Measurements from ENCODE around the gene TMEM117.
"Not testable (repeated sequence)": the region's sequence is repeated elsewhere in the genome, so short reads cannot be mapped to it uniquely, and the experiment has no call there.

TMEM117 gene

GRCh38 chr12:44193281-44193680 lies 357.4 kb downstream of the TMEM117 start:
- Histone ChIP-seq H3K4me2 (ENCODE audit: low read length) (peak overlapping the region; percentile 67), H3K27me3 (ENCODE audit: low read depth, low read length) (peaks cover 7% of the 10 kb centered on the region; the same call in 1 of the 2 replicates), H3K9ac (ENCODE audit: low read length) (no peak overlapping the region), H3K27ac (ENCODE audit: low read length) (peak overlapping the region; percentile 16), H3K4me3 (ENCODE audit: low read length) (peak overlapping the region; percentile 51), H3K79me2 (ENCODE audit: low read length) (no peaks in the 10 kb centered on the region), H2AFZ (ENCODE audit: low read depth, low read length) (no peak overlapping the region), H3K4me1 (ENCODE audit: low read length) (peaks cover 30% of the 10 kb centered on the region), H3K9me3 (ENCODE audit: insufficient read depth, low read length) (no peaks in the 10 kb centered on the region), H3K36me3 (replicated peaks; ENCODE audit: low read depth, low read length) (no peaks in the 10 kb centered on the region), H4K20me1 (ENCODE audit: insufficient read depth, low read length) (no peaks in the 10 kb centered on the region)
- TF ChIP-seq, protein P1, sequence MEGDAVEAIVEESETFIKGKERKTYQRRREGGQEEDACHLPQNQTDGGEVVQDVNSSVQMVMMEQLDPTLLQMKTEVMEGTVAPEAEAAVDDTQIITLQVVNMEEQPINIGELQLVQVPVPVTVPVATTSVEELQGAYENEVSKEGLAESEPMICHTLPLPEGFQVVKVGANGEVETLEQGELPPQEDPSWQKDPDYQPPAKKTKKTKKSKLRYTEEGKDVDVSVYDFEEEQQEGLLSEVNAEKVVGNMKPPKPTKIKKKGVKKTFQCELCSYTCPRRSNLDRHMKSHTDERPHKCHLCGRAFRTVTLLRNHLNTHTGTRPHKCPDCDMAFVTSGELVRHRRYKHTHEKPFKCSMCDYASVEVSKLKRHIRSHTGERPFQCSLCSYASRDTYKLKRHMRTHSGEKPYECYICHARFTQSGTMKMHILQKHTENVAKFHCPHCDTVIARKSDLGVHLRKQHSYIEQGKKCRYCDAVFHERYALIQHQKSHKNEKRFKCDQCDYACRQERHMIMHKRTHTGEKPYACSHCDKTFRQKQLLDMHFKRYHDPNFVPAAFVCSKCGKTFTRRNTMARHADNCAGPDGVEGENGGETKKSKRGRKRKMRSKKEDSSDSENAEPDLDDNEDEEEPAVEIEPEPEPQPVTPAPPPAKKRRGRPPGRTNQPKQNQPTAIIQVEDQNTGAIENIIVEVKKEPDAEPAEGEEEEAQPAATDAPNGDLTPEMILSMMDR (IDR thresholded peaks at IDR 0.05; ENCODE audit: low read depth, low read length) = no peak
- peak; percentile 53; the same call in 1 of the 2 replicates for TF ChIP-seq EZH2phosphoT487 (IDR thresholded peaks at IDR 0.05; ENCODE audit: low read depth)

- H3K4me2 ChIP-seq (ENCODE audit: low read length); H3K9me3 ChIP-seq (ENCODE audit: insufficient read depth, low read length); H3K9ac ChIP-seq (ENCODE audit: low read length); H3K27ac ChIP-seq (ENCODE audit: low read length); H3K36me3 ChIP-seq (replicated peaks; ENCODE audit: low read depth, low read length); H3K79me2 ChIP-seq (ENCODE audit: low read length); H2AFZ ChIP-seq (ENCODE audit: low read depth, low read length); H4K20me1 ChIP-seq (ENCODE audit: insufficient read depth, low read length); H3K4me3 ChIP-seq (ENCODE audit: low read length); H3K27me3 ChIP-seq (ENCODE audit: low read depth, low read length): not testable (repeated sequence)
- peaks cover 21% of the 10 kb centered on the region for H3K4me1 ChIP-seq (ENCODE audit: low read length)
Observed at GRCh38 chr12:44195719-44196118, 359.8 kb downstream of the TMEM117 start.

DNA sequence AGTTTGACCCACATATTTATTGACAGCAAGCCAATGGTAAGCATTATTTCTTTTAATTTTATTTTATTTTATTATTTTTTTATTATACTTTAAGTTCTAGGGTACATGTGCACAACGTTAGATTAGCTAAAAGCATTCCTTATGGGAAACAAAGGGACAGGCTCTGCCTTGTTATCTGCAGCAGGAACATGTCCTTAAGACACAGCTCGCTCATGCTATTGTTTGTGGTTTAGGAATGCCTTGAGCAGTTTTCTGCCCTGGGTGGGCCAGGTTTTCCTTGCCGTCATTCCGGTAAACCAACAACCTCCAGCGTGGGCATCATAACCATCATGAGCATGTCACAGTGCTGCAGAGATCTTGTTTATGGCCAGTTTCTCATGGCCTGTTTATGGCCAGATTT lies 370.2 kb downstream of the TMEM117 start:
- TF ChIP-seq EZH2phosphoT487 (IDR thresholded peaks at IDR 0.05; ENCODE audit: low read depth) = no peak
- TF ChIP-seq, protein P1 (IDR thresholded peaks at IDR 0.05; ENCODE audit: low read depth, low read length) = no peak
- H3K27ac ChIP-seq (ENCODE audit: low read length) = no peak overlapping the region
- H4K20me1 ChIP-seq (ENCODE audit: insufficient read depth, low read length) = no peaks in the 10 kb centered on the region
- H3K9ac ChIP-seq (ENCODE audit: low read length) = no peak overlapping the region
- H3K27me3 ChIP-seq (ENCODE audit: low read depth, low read length) = no peaks in the 10 kb centered on the region
- H3K4me2 ChIP-seq (ENCODE audit: low read length) = no peak overlapping the region
- H3K4me3 ChIP-seq (ENCODE audit: low read length) = no peak overlapping the region
- no peaks in the 10 kb centered on the region for H3K4me1 ChIP-seq (ENCODE audit: low read length)
- no peaks in the 10 kb centered on the region for H3K79me2 ChIP-seq (ENCODE audit: low read length)
- no peak overlapping the region for H2AFZ ChIP-seq (ENCODE audit: low read depth, low read length)
- no peaks in the 10 kb centered on the region for H3K36me3 ChIP-seq (replicated peaks; ENCODE audit: low read depth, low read length)
- H3K9me3 ChIP-seq (ENCODE audit: insufficient read depth, low read length) = no peaks in the 10 kb centered on the region

GRCh38 chr12:44217146-44217883 lies 381.4 kb downstream of the TMEM117 start:
- H3K36me3 ChIP-seq (replicated peaks; ENCODE audit: low read depth, low read length) = no peaks in the 10 kb centered on the region
- H3K4me2 ChIP-seq (ENCODE audit: low read length) = no peak overlapping the region
- no peaks in the 10 kb centered on the region for H3K79me2 ChIP-seq (ENCODE audit: low read length)
- H3K4me3 ChIP-seq (ENCODE audit: low read length) = no peak overlapping the region
- no peaks in the 10 kb centered on the region for H3K27me3 ChIP-seq (ENCODE audit: low read depth, low read length)
- no peak overlapping the region for H2AFZ ChIP-seq (ENCODE audit: low read depth, low read length)
- no peaks in the 10 kb centered on the region for H3K9me3 ChIP-seq (ENCODE audit: insufficient read depth, low read length)
- H4K20me1 ChIP-seq (ENCODE audit: insufficient read depth, low read length) = no peaks in the 10 kb centered on the region
- no peaks in the 10 kb centered on the region for H3K4me1 ChIP-seq (ENCODE audit: low read length)
- no peak overlapping the region for H3K27ac ChIP-seq (ENCODE audit: low read length)
- H3K9ac ChIP-seq (ENCODE audit: low read length) = no peak overlapping the region
- no peak for TF ChIP-seq EZH2phosphoT487 (IDR thresholded peaks at IDR 0.05; ENCODE audit: low read depth)
- TF ChIP-seq, protein P1 (IDR thresholded peaks at IDR 0.05; ENCODE audit: low read depth, low read length) = no peak
